PFSK-1 (cell line): ENCODE results near the gene KCNMA1.

Source experiments
- FOXP2 ChIP-seq: optimal IDR thresholded peaks from 2 replicates; pipeline ENCODE3; 2011; ENCODE audit warnings: borderline replicate concordance, control low read depth, inconsistent platforms; ENCODE audit not compliant: insufficient read depth; ENCODE audit errors: extremely low read length, extremely low read depth
- POLR2AphosphoS5 ChIP-seq: IDR thresholded peaks from 2 replicates; pipeline ENCODE4 v1.6.1; 2012; ENCODE audit warnings: low read depth, mild to moderate bottlenecking, control low read depth, low read length, moderate library complexity
- REST ChIP-seq, 2 experiments: IDR thresholded peaks; 2 replicates each; pipeline versions ENCODE4 v1.6.1 to v1.8.0; 2011 to 2012; ENCODE audit warnings: low read depth in 2 of 2, low read length in 2 of 2, control low read depth in 1 of 2, inconsistent platforms in 1 of 2, mild to moderate bottlenecking in 1 of 2, moderate library complexity in 1 of 2; ENCODE audit not compliant: insufficient read depth in 1 of 2
- SIN3A ChIP-seq: IDR thresholded peaks from 2 replicates; pipeline ENCODE4 v1.6.1; 2012; ENCODE audit warnings: mild to moderate bottlenecking, low read length, moderate library complexity, borderline replicate concordance; ENCODE audit not compliant: insufficient read depth
- TAF1 ChIP-seq: IDR thresholded peaks from 2 replicates; pipeline ENCODE4 v1.6.1; 2012; ENCODE audit warnings: low read length, control low read depth, borderline replicate concordance; ENCODE audit not compliant: insufficient read depth

KCNMA1 gene

DNA sequence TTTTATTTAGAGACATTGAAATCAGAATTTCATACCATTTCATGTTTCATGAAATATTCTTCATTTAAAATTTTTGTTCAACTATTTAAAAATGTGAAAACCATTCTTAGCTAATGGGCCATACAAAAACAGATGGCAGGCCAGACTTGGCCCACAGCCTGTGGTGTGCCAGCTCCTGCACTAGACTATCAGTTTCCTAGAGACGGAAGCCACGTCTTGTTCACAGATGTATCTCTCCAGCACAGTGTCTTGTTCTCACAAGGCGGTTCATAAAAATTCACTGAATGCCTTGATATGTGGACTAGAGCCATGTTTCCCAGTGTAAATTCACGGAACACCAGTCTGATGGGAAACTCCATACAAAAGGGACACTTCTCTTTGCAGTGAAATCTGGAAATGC lies 216.0 kb downstream of the KCNMA1 start:
- TF ChIP-seq TAF1 (no peak), SIN3A (no peak), FOXP2 (no peak), REST (IDR thresholded peaks at IDR 0.05; ENCODE audit: insufficient read depth in 1 of 2, low read depth in 2 of 2, low read length in 2 of 2) (no peak), POLR2AphosphoS5 (no peak)

GRCh38 chr10:77420947-77421523 lies 216.6 kb downstream of the KCNMA1 start:
- TF ChIP-seq TAF1 (no peak), SIN3A (no peak), REST (IDR thresholded peaks at IDR 0.05; ENCODE audit: insufficient read depth in 1 of 2, low read depth in 2 of 2, low read length in 2 of 2) (no peak), POLR2AphosphoS5 (no peak), FOXP2 (no peak)

- no peak for TF ChIP-seq SIN3A
- TF ChIP-seq POLR2AphosphoS5, result no peak
- TF ChIP-seq TAF1, result no peak
- TF ChIP-seq REST (IDR thresholded peaks at IDR 0.05; ENCODE audit: insufficient read depth in 1 of 2, low read depth in 2 of 2, low read length in 2 of 2), result no peak
- no peak for TF ChIP-seq FOXP2
Measured at GRCh38 chr10:77419979-77420378, 217.6 kb downstream of the KCNMA1 start.

DNA sequence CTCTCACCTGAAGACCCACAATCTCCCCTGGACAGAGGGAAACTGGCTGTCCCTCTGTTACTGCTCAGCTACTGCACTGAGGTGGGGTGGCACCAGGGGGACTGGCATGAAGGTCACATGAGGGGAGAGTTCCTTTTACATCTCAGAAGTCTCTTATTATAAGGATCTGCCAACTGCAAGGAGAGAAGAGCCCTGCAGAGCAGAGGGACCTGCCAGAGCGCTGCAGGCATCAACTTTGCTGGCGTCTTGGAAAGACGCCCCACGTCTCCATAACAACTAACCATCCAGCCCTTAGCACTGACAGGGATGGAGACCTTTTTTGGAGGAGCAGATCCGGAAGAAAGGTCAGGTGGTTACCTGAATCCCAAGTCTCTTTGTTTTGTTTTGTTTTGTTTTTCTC lies 218.6 kb downstream of the KCNMA1 start:
- TF ChIP-seq FOXP2, result no peak
- no peak for TF ChIP-seq POLR2AphosphoS5
- TF ChIP-seq TAF1, result no peak
- TF ChIP-seq REST (IDR thresholded peaks at IDR 0.05; ENCODE audit: insufficient read depth in 1 of 2, low read depth in 2 of 2, low read length in 2 of 2), result no peak
- no peak for TF ChIP-seq SIN3A
